T-helper 2 cell treated with Interferon-gamma antibody and Interleukin-4, amounts not matched to agents 5 μg/mL and 100 μg/mL, for 36 hours (primary cell): ENCODE measurements around the gene KRT81.

Experiments used
- DNase-seq: peaks from one replicate; pipeline ENCODE4 v3.0.0; 2021; ENCODE audit warnings: low spot score
- H3K27ac Mint-ChIP-seq: one replicate; pipeline ENCODE4 v1.8.0; 2021; ENCODE audit warnings: mild to moderate bottlenecking, mixed read lengths
- H3K27me3 Mint-ChIP-seq: one replicate; pipeline ENCODE4 v1.8.0; 2021; ENCODE audit warnings: low read depth, mixed read lengths
- H3K36me3 Mint-ChIP-seq: one replicate; pipeline ENCODE4 v1.8.0; 2021; ENCODE audit warnings: low read depth, mixed read lengths
- H3K4me1 Mint-ChIP-seq: one replicate; pipeline ENCODE4 v1.8.0; 2021; ENCODE audit warnings: low read depth, mixed read lengths
- H3K4me3 Mint-ChIP-seq: one replicate; pipeline ENCODE4 v1.8.0; 2022; ENCODE audit warnings: mild to moderate bottlenecking, moderate library complexity, mixed read lengths
- H3K9me3 Mint-ChIP-seq: one replicate; pipeline ENCODE4 v1.8.0; 2021; ENCODE audit warnings: mixed read lengths

Gene KRT81

GRCh38 chr12:52291267-52291935 lies at the start of gene KRT81:
Gene KRT81, minus strand, starts transcription at chr12:52291534. Its CDS starts 69 bp downstream, at chr12:52291465.
- H3K36me3 Mint-ChIP-seq = no peaks in the 10 kb centered on the region

GRCh38 chr12:52338241-52338960 lies 47.1 kb upstream of the KRT81 start:
- H3K4me3 Mint-ChIP-seq = no peak overlapping the region
- no peaks in the 10 kb centered on the region for H3K27me3 Mint-ChIP-seq
- no peaks in the 10 kb centered on the region for H3K36me3 Mint-ChIP-seq
- H3K9me3 Mint-ChIP-seq = no peaks in the 10 kb centered on the region
- H3K4me1 Mint-ChIP-seq = peaks cover 3% of the 10 kb centered on the region
- no peak for DNase-seq
- H3K27ac Mint-ChIP-seq = no peak overlapping the region

More at GRCh38 chr12:52291267-52291935, at the start of gene KRT81:
- Mint-ChIP-seq H3K9me3 (no peaks in the 10 kb centered on the region), H3K27ac (no peak within 1 kb of the TSS), H3K27me3 (peaks cover 32% of the 10 kb centered on the region), H3K4me3 (no peak within 1 kb of the TSS), H3K4me1 (peaks cover 17% of the 10 kb centered on the region)
- no peak for DNase-seq

GRCh38 chr12:52337054-52337453 lies 45.7 kb upstream of the KRT81 start:
- H3K9me3 Mint-ChIP-seq = no peaks in the 10 kb centered on the region
- no peaks in the 10 kb centered on the region for H3K27me3 Mint-ChIP-seq
- peaks cover 3% of the 10 kb centered on the region for H3K4me1 Mint-ChIP-seq
- no peak for DNase-seq
- no peak overlapping the region for H3K4me3 Mint-ChIP-seq
- no peak overlapping the region for H3K27ac Mint-ChIP-seq
- H3K36me3 Mint-ChIP-seq = no peaks in the 10 kb centered on the region

- Mint-ChIP-seq H3K4me3 (no peak overlapping the region), H3K9me3 (no peaks in the 10 kb centered on the region), H3K36me3 (no peaks in the 10 kb centered on the region), H3K27me3 (no peaks in the 10 kb centered on the region), H3K27ac (no peak overlapping the region), H3K4me1 (peaks cover 3% of the 10 kb centered on the region)
- no peak for DNase-seq
Measured at GRCh38 chr12:52336641-52337040, 45.3 kb upstream of the KRT81 start.

- no peak for DNase-seq
- Mint-ChIP-seq H3K4me3 (no peak overlapping the region), H3K27me3 (no peaks in the 10 kb centered on the region), H3K4me1 (peaks cover 3% of the 10 kb centered on the region), H3K9me3 (no peaks in the 10 kb centered on the region), H3K36me3 (no peaks in the 10 kb centered on the region), H3K27ac (no peak overlapping the region)
Measured at GRCh38 chr12:52335598-52336262, 44.4 kb upstream of the KRT81 start.

DNA sequence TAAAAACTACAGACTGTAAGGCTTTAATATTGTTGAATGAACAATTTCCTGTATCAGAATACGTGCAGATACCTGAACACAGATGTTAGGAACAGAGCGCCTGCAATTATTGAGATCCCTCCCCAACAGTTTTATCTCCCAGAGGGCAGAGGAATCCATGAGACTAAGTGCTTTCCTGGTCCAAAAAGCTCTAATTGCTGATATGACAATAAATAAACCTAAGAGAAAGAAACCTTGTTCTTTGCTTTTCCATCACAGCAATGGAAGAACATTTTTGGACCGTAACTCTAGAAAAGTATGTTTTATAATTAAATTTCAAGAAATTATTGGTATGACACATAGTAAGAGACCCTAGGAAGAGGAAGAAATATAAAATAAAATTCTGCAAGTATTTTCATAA lies 42.9 kb upstream of the KRT81 start:
- DNase-seq = no peak
- no peak overlapping the region for H3K27ac Mint-ChIP-seq
- H3K4me3 Mint-ChIP-seq = no peak overlapping the region
- no peaks in the 10 kb centered on the region for H3K9me3 Mint-ChIP-seq
- H3K4me1 Mint-ChIP-seq = peaks cover 3% of the 10 kb centered on the region
- no peaks in the 10 kb centered on the region for H3K36me3 Mint-ChIP-seq
- peaks cover 2% of the 10 kb centered on the region for H3K27me3 Mint-ChIP-seq

- Mint-ChIP-seq H3K27me3 (peaks cover 2% of the 10 kb centered on the region), H3K4me1 (peaks cover 3% of the 10 kb centered on the region), H3K9me3 (no peaks in the 10 kb centered on the region), H3K36me3 (no peaks in the 10 kb centered on the region), H3K27ac (no peak overlapping the region), H3K4me3 (no peak overlapping the region)
- no peak for DNase-seq
Measured at GRCh38 chr12:52333321-52333720, 42.0 kb upstream of the KRT81 start.

DNA sequence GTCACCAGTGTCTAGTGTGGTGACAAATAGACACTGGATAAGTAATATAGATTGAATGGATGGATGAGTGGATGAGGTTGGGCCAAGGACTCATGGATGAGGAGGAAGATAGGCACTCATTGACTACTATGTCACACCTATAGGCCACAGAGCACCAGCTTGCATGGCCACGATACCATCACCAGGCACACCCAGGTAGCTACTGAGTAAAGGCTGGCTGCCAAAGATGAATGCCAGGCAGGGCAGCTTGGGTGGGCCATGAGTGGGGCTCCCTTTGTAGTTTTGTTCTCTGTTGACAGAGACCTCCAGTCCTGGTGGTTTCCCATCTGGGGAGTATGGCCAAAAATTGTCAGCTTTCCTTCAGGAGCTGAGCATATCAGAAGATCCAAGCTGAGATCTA lies 41.0 kb upstream of the KRT81 start:
- Mint-ChIP-seq H3K27me3 (peaks cover 2% of the 10 kb centered on the region), H3K27ac (no peak overlapping the region), H3K4me3 (no peak overlapping the region), H3K9me3 (no peaks in the 10 kb centered on the region), H3K36me3 (no peaks in the 10 kb centered on the region), H3K4me1 (peaks cover 5% of the 10 kb centered on the region)
- DNase-seq = no peak

DNA sequence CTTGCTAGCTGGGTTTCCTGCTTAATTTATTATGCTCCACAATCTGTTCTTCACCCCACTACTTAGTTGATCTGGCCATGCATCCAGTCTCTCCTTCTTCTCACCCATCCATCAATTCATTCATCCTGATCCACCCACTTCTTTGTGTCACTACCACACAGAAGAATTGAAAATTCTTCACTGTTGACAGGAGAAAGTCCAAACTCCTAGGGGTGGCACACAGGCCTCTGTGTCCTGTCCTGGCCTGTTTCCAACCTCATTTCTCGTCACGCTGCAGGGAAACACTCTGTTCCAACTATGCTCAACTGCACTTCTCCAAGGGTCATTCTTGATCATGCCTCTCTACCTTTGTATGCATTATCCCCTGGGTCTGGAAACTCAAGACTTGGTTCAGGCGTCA lies 40.5 kb upstream of the KRT81 start:
- DNase-seq = no peak
- Mint-ChIP-seq H3K4me3 (no peak overlapping the region), H3K36me3 (no peaks in the 10 kb centered on the region), H3K27ac (no peak overlapping the region), H3K9me3 (no peaks in the 10 kb centered on the region), H3K4me1 (peaks cover 5% of the 10 kb centered on the region), H3K27me3 (peaks cover 2% of the 10 kb centered on the region)

DNA sequence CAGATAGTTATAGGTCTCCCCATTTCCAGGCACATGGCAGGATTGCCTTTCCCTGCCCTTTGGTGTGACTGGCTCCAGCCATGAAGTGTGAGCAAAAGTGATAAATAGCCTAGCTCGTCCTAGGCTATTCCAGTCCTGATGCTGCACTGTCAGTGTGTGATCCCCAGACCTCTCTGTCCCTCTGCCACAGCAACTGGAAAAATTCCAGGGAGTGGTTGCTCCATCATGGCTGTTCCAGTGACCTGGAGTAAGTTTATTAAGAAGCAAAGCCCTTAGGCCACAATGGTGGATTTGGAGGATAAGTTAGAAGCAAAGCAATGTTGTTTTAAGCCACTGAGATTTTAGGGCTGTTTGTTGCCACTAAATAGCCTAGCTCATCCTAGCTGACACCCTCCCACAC lies 39.7 kb upstream of the KRT81 start:
- no peak for DNase-seq
- H3K4me1 Mint-ChIP-seq = peaks cover 2% of the 10 kb centered on the region
- H3K27ac Mint-ChIP-seq = no peak overlapping the region
- H3K27me3 Mint-ChIP-seq = peaks cover 2% of the 10 kb centered on the region
- no peaks in the 10 kb centered on the region for H3K36me3 Mint-ChIP-seq
- H3K4me3 Mint-ChIP-seq = no peak overlapping the region
- H3K9me3 Mint-ChIP-seq = no peaks in the 10 kb centered on the region

- H3K27ac Mint-ChIP-seq = no peak overlapping the region
- H3K9me3 Mint-ChIP-seq = no peaks in the 10 kb centered on the region
- peaks cover 11% of the 10 kb centered on the region for H3K27me3 Mint-ChIP-seq
- H3K36me3 Mint-ChIP-seq = no peaks in the 10 kb centered on the region
- no peak for DNase-seq
- H3K4me3 Mint-ChIP-seq = no peak overlapping the region
- peaks cover 2% of the 10 kb centered on the region for H3K4me1 Mint-ChIP-seq
Measured at GRCh38 chr12:52327830-52328500, 36.6 kb upstream of the KRT81 start.

GRCh38 chr12:52327052-52327829 lies 35.9 kb upstream of the KRT81 start:
- no peaks in the 10 kb centered on the region for H3K36me3 Mint-ChIP-seq
- no peak overlapping the region for H3K27ac Mint-ChIP-seq
- peaks cover 15% of the 10 kb centered on the region for H3K27me3 Mint-ChIP-seq
- no peak overlapping the region for H3K4me3 Mint-ChIP-seq
- peak; percentile 73 for DNase-seq
- no peaks in the 10 kb centered on the region for H3K9me3 Mint-ChIP-seq
- peaks cover 2% of the 10 kb centered on the region for H3K4me1 Mint-ChIP-seq

DNA sequence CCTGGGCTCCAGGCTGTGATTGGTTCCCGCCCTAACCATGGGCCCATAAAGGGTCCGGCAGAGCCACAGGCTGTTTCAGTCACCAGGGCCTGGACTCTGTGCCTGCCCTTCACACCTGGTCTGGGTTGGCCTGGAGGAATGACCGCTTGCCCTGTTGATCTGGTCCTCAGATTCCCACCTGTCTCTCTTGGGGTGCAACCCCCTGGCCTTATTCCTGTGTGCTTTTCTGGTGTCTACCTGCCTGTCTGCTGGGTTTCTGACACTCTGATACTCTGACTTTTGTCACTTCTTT lies 32.8 kb upstream of the KRT81 start:
- Mint-ChIP-seq H3K9me3 (no peaks in the 10 kb centered on the region), H3K4me1 (peaks cover 2% of the 10 kb centered on the region), H3K27ac (no peak overlapping the region), H3K4me3 (no peak overlapping the region), H3K36me3 (no peaks in the 10 kb centered on the region), H3K27me3 (peaks cover 29% of the 10 kb centered on the region)
- DNase-seq = no peak
